GM18508 (cell line): ENCODE measurements around the gene TTBK1.

ENCODE experiments used
- ATAC-seq: cut with Tn5 transposase; IDR thresholded peaks from one replicate; pipeline ENCODE4 v1.9.1; 2021; ENCODE audit warnings: moderate number of reproducible peaks; ENCODE audit not compliant: insufficient read depth, unreplicated experiment

Gene TTBK1

DNA sequence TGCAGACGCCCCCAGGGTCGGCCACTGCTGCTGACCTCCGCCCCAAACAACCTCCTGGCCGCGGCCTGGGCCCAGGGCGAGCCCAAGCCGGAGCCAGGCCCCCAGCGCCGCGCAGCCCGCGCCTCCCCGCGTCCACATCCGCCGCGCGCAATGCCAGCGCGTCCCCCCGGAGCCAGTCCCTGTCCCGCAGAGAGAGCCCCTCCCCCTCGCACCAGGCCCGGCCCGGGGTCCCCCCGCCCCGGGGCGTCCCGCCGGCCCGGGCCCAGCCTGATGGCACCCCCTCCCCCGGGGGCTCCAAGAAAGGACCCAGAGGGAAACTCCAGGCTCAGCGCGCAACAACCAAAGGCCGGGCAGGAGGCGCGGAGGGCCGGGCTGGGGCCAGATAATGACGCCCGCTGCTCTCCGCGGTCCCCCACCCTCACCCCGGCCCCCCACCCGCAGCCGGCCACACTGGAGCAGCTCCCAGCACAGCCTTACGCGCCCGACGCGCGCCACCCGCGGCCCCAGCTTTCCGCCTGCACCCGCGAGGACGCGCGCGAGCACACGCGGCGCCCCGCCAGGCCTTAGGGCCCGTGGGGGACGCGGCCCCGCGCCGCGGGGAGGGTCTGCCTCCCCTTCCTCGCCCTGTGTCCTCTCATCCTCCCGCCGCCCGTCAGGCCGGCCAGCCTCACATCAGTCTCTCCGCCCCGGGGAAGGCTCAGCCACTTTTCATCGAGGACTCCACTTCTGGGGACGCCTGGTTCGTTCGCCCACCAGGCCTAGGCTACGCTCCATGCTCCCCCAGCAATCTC, 41.9 kb downstream of the TTBK1 start:
- no peak for ATAC-seq

GRCh38 chr6:43285832-43286231, 42.6 kb downstream of the TTBK1 start:
- ATAC-seq: no peak

DNA sequence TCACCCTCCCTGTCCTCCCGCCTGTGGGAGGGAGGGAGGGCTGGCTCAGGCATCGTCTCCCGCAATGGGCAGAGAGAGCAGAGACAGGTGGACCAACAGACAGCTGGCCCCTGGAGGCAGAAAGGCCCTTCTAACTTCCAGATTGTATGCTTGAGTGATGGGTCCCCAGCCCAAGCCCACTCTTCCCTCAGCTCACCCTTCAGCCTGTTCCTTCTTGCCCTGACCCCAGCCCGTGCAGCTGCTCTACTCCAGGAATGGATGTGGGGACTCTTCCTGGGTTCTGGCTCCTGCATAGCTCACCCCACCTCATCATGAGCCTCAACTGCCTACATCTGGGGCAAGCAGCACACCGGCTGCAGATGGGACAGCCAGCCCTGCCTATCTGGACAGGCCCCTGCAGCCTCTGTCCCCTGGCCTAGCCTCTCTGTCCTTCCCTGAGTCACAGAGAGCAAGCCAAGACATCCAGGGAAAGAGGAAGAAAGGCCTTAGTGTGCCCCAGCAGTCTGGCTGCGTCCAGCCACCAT, 43.2 kb downstream of the TTBK1 start:
- no peak for ATAC-seq

DNA sequence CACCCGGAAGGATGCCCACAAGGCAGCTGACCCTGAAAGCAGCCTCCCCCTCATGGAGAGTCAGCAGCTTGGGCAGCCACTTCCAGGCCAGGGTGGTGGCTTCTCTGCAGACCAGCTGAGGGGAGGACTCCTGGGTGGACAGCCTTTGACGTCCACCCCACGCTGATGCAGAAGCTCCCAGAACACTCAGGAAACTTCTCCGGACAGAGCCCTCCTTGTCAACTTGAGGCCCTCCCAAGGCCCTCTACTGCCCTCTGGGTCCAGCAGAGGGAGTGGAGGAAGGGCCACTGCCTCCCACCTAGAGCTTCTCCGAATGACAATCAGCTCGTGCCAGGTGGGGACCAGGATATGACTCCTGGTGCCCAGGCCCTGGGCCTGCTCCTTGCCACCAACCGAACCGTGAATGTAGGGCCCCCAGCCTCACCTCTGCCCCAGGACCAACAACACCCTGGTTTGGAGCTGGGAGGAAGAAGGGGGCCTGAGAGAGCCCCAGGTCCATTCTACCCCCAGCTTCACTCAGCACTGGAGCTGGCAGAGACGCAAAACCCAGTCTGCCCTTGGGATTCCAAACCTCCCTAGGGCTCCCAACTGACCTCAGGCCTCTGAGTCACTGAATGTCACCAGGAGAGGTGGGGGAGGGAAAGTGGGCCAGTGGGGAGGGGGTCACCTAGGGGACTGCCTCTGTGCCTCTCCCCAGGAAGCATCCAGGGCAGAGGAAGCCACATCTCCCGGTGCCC, 43.9 kb downstream of the TTBK1 start:
- ATAC-seq: no peak

GRCh38 chr6:43287717-43288679, 44.7 kb downstream of the TTBK1 start:
- ATAC-seq: no peak

DNA sequence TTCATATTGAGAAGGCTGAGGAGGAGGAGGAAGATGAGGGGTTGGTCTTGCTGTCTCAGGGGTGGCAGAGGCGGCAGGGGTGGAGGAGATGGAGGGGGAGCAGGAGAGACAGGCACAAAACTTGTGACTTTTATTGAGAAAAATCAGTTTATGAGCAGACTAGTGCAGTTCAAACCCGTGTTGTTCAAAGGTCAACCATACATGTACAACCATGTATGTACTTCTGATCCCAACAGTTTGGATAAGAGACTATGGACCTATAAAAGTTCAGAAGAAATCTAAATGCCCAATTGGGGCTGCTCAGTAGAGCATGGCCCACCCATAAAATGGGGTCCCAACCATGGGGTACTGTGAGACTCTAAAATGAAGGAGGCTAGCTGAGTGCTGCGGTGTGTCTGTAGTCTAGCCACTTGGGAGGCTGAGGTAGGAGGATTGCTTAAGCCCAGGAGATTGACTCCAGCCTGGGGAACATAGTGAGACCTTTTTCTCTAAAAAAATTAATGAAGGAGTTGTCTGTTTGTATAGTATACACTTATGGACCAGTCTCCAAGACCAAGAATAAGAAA, 47.1 kb downstream of the TTBK1 start:
- ATAC-seq: no peak

DNA sequence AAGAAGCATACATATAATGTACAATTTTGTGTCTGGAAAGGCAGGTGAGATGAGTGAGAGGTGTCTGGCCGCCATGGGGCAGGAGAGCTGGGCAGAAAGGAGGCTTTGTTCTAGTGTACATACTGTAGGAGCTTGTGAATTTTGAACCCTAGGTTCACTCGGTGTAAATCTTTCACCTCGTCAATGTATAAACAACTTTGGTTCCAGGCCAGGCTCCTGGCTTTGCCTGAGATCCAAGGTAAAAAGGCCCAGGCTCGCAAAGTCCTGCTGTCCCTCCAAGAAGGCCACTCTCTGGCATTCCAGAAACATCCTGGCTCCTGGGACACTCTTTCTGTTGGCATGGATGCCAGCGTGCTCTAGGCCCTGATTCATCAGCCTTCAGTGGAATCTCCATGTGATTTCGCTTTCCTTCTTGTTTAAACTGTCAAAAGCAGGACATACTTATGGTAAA, 47.6 kb downstream of the TTBK1 start:
- no peak for ATAC-seq

- no peak for ATAC-seq
Measured at GRCh38 chr6:43291708-43292107, 48.4 kb downstream of the TTBK1 start.

- no peak for ATAC-seq
Measured at GRCh38 chr6:43292341-43292740, 49.1 kb downstream of the TTBK1 start.

- ATAC-seq: no peak
Measured at GRCh38 chr6:43292763-43293318, 49.6 kb downstream of the TTBK1 start.

GRCh38 chr6:43293698-43294097, 50.4 kb downstream of the TTBK1 start:
- ATAC-seq: no peak

DNA sequence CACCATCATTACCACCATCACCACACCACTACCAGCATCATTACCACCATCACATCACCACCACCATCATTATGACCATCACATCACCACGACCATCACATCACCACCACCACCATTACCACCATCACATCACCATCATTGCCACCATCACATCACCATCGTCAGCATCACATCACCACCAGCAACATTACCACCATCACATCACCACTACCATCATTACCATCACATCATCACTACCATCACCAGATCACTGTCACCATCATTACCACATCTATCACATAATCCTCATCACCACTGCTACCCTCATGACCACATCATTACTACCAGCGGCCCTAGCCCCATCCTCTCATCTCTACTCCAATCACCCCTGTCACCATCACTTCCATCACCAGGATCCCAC, 51.3 kb downstream of the TTBK1 start:
- no peak for ATAC-seq

DNA sequence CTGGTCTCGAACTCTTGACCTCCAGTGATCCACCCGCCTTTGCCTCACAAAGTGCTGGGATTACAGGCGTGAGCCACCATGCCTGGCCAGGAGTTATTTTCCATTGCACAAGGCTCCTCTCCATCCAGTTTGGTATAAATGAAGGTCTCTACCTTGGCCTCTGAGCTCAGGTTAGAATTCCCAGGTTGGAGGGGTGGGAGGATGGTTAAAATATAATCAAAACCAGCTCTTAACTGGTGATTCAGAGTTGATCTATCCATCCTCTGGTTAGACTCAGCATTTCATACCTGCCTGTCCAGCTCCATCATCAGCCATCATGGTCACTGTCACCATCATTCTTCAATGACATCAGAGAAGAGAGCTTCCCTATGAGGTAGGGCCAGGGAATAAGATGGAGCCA, 52.2 kb downstream of the TTBK1 start:
- no peak for ATAC-seq

DNA sequence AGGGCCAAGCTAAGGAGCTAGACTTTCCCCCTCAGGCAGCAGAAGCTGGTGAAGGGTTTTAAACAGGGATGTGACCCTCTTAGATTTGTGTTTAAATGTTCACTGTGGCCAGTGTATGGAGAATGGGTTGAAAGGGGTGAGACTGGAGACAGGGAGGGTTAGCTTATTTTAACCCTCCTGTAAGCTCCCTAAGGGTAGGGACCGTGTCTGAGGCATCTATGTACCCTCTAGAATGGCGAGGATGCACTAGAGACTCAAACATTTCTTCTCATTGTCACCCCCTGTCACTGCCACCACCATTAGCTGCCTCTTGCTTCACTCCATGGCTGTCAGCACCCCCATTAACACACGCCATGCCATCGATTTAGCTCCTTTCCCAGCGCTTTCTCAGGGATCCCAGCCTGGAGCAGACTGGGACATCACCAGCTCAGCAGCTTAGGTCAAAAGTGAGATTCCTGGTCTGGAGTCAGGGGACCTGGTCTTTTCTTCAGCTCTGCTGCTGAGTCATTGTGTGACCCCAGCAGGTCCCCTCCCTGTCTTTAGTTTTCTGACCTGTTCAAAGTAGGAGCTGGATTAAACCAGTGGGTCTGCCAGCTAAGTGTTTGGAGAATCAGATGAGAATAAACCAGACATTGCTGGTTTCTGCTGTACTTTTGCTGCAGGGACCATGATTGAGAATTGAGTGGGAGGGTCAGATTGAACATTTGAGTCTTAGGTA, 53.7 kb downstream of the TTBK1 start:
- ATAC-seq: no peak

- no peak for ATAC-seq
Measured at GRCh38 chr6:43297644-43298564, 54.6 kb downstream of the TTBK1 start, which contains the start of gene SLC22A7. SLC22A7 (plus strand) TSS chr6:43298260; CDS start chr6:43298359, 99 bp downstream.

- no peak for ATAC-seq
Measured at GRCh38 chr6:43298565-43299337, 55.5 kb downstream of the TTBK1 start.
